SU-DHL-6 (cell line): ENCODE data around the gene BOD1L1.

ENCODE experiments used
- H2AFZ ChIP-seq: fragments of 200-600 bp; sonication (generic); 2 replicates; pipeline ENCODE4 v1.6.1; 2014; ENCODE audit warnings: low read depth, mild to moderate bottlenecking, moderate library complexity, mixed read lengths, antibody characterized with exemption, low read length; ENCODE audit not compliant: severe bottlenecking
- H3F3A ChIP-seq: fragments of 200-600 bp; shearing (Covaris generic); 2 replicates; pipeline ENCODE4 v1.6.0; 2016; ENCODE audit warnings: antibody characterized with exemption, mild to moderate bottlenecking; ENCODE audit not compliant: insufficient read depth
- H3K27ac ChIP-seq: fragments of 200-600 bp; sonication (generic); 2 replicates; pipeline ENCODE4 v1.5.1; 2016; ENCODE audit warnings: low read depth, mild to moderate bottlenecking, low read length, moderate library complexity, mixed read lengths
- H3K27me3 ChIP-seq: fragments of 200-600 bp; sonication (generic), shearing (Covaris generic); 2 replicates; pipeline ENCODE4 v1.6.0; 2014; ENCODE audit warnings: mild to moderate bottlenecking, low read length
- H3K36me3 ChIP-seq: fragments of 200-600 bp; sonication (generic); 2 replicates; pipeline ENCODE4 v1.6.1; 2014; ENCODE audit warnings: mild to moderate bottlenecking, low read length, mixed read lengths
- H3K4me2 ChIP-seq: fragments of 300-600, 200-600 bp; shearing (Covaris generic), sonication (generic); 2 replicates; pipeline ENCODE4 v1.6.0; 2014; ENCODE audit warnings: low read length, low read depth, mild to moderate bottlenecking; ENCODE audit not compliant: poor library complexity, severe bottlenecking
- H3K4me3 ChIP-seq: fragments of 200-600 bp; sonication (generic); 2 replicates; pipeline ENCODE4 v1.5.1; 2014; ENCODE audit warnings: antibody characterized with exemption, low read length, mild to moderate bottlenecking, mixed read lengths; ENCODE audit not compliant: insufficient read depth, poor library complexity, severe bottlenecking
- H3K79me2 ChIP-seq: fragments of 200-600 bp; sonication (generic); 2 replicates; pipeline ENCODE4 v1.6.1; 2014; ENCODE audit warnings: mild to moderate bottlenecking, low read length, moderate library complexity; ENCODE audit not compliant: insufficient read depth
- H3K9ac ChIP-seq: fragments of 200-600 bp; sonication (generic); 2 replicates; pipeline ENCODE4 v1.7.0; 2014; ENCODE audit warnings: mild to moderate bottlenecking, low read length
- H3K9me2 ChIP-seq: fragments of 200-600 bp; sonication (generic); replicated peaks from 2 replicates; pipeline ENCODE4 v1.6.1; 2014; ENCODE audit warnings: low read length; ENCODE audit not compliant: insufficient read depth
- H3K9me3 ChIP-seq: fragments of 200-600 bp; sonication (generic); 2 replicates; pipeline ENCODE4 v1.6.1; 2014; ENCODE audit warnings: low read length, mixed read lengths; ENCODE audit not compliant: insufficient read depth
- H4K20me1 ChIP-seq: fragments of 200-600 bp; sonication (generic); 2 replicates; pipeline ENCODE4 v1.6.1; 2014; ENCODE audit warnings: low read depth, mild to moderate bottlenecking, antibody characterized with exemption, low read length, moderate library complexity, mixed read lengths
- EZH2phosphoT487 ChIP-seq: fragments of 200-600 bp; sonication (generic), shearing (Covaris generic); conservative IDR thresholded peaks from 2 replicates; pipeline ENCODE4 v1.6.1; 2018; ENCODE audit warnings: mild to moderate bottlenecking, antibody characterized with exemption, low read length, moderate library complexity, mixed read lengths
- TF ChIP-seq, protein P1 (sequence below): fragments of 200-600 bp; sonication (generic); IDR thresholded peaks from one replicate; pipeline ENCODE4 v1.5.1; 2017; ENCODE audit warnings: antibody characterized with exemption, mild to moderate bottlenecking, low read length, moderate library complexity; ENCODE audit not compliant: insufficient read depth, poor library complexity, severe bottlenecking

BOD1L1 gene

DNA sequence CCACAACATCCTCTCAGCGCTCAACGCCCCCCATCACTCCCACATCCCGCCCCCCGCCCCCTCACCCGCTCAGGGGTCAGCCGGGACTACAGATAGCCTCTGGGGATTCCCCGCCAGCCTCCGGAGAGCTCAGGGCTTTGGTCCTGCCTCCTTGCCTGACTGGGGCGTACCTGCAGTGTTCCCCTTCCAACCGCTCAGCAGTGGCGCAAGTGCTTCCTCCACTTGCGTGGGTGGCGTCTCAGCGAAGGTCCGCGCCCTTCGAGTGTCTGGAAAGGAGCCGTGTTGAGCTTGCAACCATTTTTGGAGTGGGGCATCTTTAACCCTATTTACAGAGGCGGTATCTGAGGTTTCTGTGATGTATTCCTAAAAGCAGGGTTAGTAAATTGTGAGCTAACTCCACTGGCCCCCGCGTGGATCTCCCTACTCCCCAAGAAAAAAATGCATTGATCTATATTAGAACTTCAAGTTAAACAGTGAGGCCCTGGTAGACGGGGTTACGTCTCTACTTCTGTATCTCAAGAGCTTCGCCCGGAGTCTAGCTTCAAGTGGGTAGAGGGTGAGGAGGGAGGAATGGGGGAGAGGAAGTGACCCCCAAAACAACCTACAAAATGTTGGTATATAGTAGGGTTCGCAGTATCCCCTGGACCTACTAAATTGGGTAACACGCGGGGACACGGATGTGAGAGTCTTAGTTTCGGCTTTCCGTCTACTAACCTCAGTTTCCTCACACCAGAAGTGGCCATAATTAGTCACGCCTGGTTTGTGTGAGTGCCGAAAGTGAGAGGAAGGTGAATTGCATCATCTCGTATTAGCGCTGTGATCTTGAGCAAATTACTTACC lies 99.3 kb downstream of the BOD1L1 start:
- Histone ChIP-seq H3K27ac (no peak overlapping the region), H3F3A (no peaks in the 10 kb centered on the region), H3K27me3 (no peaks in the 10 kb centered on the region), H3K9me2 (no peaks in the 10 kb centered on the region), H4K20me1 (no peaks in the 10 kb centered on the region), H3K36me3 (no peaks in the 10 kb centered on the region), H3K9ac (no peak overlapping the region), H3K4me3 (no peak overlapping the region), H2AFZ (no peak overlapping the region), H3K79me2 (no peaks in the 10 kb centered on the region), H3K9me3 (no peaks in the 10 kb centered on the region), H3K4me2 (peak overlapping the region; percentile 30)
- TF ChIP-seq EZH2phosphoT487 = no peak
- TF ChIP-seq, protein P1, sequence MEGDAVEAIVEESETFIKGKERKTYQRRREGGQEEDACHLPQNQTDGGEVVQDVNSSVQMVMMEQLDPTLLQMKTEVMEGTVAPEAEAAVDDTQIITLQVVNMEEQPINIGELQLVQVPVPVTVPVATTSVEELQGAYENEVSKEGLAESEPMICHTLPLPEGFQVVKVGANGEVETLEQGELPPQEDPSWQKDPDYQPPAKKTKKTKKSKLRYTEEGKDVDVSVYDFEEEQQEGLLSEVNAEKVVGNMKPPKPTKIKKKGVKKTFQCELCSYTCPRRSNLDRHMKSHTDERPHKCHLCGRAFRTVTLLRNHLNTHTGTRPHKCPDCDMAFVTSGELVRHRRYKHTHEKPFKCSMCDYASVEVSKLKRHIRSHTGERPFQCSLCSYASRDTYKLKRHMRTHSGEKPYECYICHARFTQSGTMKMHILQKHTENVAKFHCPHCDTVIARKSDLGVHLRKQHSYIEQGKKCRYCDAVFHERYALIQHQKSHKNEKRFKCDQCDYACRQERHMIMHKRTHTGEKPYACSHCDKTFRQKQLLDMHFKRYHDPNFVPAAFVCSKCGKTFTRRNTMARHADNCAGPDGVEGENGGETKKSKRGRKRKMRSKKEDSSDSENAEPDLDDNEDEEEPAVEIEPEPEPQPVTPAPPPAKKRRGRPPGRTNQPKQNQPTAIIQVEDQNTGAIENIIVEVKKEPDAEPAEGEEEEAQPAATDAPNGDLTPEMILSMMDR = no peak

DNA sequence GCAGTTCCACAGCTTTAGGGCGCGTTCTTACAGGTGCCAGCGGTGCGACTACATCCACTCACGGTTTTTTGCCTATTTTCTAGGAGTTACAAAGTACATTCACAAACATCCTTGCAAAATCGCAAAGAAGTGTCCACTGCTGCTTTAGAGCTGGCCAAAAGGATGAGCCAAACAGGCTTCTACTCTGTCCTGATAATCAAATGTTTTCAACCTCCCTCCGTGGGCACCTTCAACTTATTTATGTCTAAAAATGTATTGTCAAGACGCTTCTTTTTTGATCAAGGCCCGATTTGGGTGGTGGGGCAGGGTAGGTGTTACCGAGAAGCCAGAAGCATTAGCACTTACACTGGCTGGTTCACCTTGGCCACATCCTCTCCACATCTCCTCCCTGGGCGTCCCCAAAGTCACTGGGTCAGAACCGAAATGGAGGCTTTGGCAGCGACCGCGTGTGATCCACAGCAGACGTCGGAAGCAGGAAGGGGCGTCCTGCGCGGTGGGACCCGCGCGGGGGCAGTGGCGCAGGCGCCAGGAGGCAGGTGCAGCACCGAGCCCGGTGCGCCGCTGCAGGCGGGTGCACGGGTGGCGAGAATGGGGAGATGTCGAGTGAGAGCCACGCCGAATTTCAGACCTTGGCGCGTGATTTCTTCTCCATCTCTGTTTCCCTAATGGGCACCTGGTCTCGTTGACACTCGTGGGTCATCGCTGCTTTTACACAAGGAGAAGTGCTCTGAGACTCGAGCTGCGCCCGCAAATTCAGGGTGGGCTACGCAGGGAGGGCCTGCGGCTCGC lies 100.1 kb downstream of the BOD1L1 start:
- H3K9me2 ChIP-seq = no peaks in the 10 kb centered on the region
- no peaks in the 10 kb centered on the region for H3K79me2 ChIP-seq
- H3K27me3 ChIP-seq = no peaks in the 10 kb centered on the region
- H4K20me1 ChIP-seq = no peaks in the 10 kb centered on the region
- H3K9ac ChIP-seq = no peak overlapping the region
- no peak overlapping the region for H3K4me3 ChIP-seq
- no peaks in the 10 kb centered on the region for H3F3A ChIP-seq
- H3K27ac ChIP-seq = no peak overlapping the region
- no peaks in the 10 kb centered on the region for H3K9me3 ChIP-seq
- H3K4me2 ChIP-seq = no peak overlapping the region
- TF ChIP-seq EZH2phosphoT487 = no peak
- TF ChIP-seq, protein P1 = no peak
- no peaks in the 10 kb centered on the region for H3K36me3 ChIP-seq
- no peak overlapping the region for H2AFZ ChIP-seq

DNA sequence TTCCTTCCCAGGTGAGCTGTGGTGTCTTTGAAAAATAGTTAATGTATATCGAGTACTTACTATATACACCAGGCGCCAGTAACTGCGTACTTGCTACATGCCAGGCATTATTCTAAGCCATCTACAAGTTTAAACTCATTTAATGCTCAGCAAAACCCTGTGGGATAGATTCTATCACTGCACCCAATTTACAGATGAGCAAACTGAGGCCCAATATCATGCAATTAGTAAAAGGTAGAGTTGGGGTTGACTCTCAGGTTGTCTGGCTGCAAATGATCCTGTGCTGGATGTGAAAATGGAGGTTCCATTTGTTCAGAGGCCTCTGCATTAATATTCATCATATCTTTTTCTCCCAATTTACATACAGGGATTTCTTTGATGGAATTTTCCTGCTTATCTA lies 100.9 kb downstream of the BOD1L1 start:
- Histone ChIP-seq H3K9ac (no peak overlapping the region), H4K20me1 (no peaks in the 10 kb centered on the region), H3F3A (no peaks in the 10 kb centered on the region), H3K9me3 (no peaks in the 10 kb centered on the region), H2AFZ (no peak overlapping the region), H3K79me2 (no peaks in the 10 kb centered on the region), H3K4me3 (no peak overlapping the region), H3K36me3 (no peaks in the 10 kb centered on the region), H3K4me2 (no peak overlapping the region), H3K27ac (no peak overlapping the region), H3K9me2 (no peaks in the 10 kb centered on the region), H3K27me3 (no peaks in the 10 kb centered on the region)
- no peak for TF ChIP-seq EZH2phosphoT487
- TF ChIP-seq, protein P1 = no peak
